ENCODE results near the gene MSX2.

Gene MSX2

DNA sequence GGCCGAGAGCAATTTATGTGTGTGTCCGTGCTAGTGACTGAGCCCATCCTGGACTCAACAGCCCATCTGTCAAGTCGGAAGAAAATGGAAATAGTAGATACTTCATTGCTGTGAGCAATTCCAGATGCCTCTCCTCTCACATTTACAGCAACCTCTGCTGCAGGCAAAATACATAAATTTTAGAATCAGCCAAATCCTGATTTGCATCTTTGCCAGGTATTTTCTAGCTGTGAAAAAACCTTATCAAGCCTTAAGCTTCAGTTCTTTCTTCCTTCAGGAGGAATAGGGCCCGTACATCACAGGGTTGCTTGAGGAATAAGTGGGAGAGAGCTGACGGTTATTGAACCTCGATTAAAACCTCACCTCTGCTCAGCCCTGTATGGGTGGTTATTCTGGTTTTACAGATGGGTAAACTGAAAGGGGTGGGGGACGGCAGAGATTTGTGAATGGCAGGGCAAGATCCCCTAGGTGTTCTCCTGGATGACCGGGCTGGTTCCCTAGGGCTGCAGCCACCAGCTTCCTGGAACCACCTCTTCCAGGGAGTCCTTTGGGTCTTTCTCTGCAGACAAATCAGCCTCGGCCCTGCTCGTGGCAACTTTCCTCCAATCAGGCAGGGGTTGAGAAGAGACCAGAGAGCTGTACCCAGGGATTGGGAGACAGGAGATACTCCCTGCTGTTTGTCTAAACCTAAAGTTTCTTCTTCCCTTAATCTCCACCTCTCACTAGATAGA, 5.3 kb upstream of the MSX2 start:
- no peak for DNase-seq (ENCODE audit: low spot score)

DNA sequence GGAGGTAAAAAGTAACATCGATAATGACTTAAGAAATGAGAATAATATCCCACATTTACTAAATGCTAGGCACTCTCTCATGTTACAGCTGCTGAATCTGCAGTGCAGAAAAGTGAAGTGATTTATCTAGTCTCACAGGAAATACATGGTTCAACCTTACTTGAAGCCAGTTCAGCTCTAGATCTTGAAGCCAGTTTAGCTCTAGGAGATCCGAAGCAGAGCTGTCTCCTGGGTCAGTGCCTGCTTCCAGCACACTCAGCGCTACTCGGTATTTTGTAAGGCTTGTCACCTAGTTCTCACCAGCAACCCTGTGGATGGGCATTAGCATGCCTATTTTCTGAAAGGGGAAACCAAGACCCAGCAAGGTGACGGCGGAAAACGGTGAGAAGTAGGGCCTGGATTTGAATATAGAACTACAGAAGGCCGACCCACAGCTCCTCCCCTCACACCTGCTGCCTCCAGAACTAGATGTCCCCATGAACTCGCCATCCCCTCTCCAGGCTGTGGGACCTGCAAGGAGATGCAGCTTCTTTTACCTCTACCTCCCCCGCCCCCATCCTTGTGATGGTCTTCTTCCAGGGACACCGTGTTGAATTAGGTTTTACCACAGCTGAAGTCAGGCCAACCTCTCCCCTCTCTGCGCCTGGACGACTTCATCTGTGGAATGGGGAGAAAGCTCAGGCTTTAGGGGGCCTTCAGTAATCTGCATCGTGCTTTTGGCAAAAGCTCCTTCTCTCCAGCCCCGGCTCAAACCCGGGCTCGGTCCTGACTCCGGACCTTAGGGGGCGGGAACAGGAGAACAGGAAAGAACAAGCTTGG, 4.4 kb upstream of the MSX2 start:
- no peak for DNase-seq (ENCODE audit: low spot score)

DNA sequence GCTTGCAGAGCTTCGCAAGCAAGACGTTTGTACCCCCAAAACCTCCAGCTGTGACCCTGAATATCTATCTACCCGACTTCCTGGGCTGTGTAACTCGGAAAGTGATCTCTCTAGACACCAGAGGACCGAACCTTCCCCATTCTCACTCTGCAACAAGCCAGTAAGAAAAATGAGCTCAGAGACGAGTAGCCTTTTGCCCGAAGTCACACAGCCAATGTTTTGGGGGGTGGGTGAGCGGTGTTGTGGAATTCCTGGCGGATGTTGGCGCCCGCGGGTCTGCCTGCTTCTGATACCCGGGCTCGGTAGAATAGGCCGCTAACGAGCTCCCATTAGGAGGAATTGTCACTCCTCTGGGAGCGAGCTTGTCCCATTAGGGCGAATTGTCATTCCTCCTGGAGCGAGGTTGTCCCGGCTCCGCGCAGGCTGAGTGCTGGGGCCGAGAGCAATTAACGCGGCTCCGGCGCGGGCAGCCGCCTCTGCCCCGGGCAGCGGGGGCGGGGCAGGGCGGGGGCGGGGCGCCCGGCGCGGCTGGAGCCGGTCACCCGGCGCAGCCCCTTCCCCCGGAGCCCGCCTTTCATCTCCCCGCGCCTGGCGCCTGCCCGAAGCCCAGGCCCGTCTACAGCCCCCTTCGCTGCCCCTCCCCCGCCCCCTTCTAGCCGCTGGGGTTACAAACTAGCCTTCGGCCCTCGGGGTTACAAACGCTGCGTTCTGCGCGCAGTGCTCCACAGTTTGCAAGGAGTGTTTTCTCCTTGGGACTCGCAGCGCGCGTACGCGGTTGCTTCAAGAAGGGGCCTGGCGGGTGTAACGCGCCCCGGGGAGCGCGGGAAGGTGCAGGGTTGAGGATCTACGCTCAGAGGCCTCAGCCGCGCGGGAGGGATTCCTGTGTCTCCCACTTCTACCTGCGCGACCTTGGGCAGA, 3.5 kb upstream of the MSX2 start:
- peak; percentile 36 for DNase-seq (ENCODE audit: low spot score)

DNA sequence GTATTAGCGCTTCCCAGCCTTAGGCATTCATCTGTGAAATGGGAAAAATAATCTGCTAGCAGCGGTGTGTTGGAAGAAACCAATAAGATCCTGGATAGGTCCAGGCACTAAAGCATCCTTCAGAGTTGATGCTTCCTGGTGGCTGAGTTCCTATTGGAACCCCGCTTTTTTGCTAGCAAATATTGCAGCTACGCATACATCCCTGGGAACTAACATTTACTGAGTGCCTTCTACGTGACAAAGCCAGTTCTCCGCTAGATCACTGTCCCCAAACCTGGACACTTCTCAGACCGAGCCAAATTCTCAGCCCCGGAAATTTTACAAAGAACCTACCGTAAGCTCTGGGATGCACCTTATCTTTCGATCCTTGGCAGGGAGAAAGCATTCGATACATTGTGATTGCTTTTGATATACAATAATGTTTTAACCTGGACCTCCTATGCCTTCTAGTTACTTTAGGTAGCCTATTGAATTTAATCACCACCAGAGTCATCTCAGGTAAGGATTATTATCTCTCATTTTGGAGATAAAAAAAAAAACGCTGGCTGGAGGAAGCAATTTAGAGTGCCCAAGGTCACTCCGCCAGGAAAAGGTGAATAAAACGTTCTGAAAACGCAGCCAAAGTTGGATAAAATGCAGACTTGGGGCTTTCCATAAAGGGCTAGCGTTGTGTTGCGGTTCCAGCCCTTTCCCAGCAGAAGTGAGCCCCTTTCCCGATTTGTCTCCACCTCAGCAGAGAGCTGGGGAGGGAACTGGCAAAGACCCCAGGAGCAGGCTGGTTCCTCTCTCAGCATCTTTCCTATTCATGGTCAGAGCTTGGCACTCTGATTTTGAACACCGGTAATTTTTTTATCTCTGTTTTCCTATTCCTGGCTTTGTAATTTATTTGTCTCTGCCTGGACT, 2.6 kb upstream of the MSX2 start:
- no peak for DNase-seq (ENCODE audit: low spot score)

DNA sequence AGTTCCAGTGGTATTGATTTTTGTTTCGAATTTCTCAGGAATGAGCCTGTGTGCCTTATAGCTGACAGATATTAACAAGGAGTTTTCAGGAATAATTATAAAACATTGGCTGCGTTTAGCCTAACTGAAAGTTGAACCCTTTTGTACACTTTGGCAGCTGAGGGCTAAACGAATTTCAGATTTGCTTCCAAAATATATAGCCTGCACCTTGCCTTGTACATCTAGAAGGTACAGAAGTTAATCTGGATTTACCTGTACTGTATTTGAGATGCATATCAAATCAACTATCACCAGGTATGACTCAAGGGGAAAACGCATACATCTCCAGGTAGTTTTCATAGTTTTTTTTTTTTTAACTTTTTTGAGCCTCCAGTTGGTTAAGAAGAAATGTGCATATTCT, 1.9 kb upstream of the MSX2 start:
- DNase-seq (ENCODE audit: low spot score): no peak

DNA sequence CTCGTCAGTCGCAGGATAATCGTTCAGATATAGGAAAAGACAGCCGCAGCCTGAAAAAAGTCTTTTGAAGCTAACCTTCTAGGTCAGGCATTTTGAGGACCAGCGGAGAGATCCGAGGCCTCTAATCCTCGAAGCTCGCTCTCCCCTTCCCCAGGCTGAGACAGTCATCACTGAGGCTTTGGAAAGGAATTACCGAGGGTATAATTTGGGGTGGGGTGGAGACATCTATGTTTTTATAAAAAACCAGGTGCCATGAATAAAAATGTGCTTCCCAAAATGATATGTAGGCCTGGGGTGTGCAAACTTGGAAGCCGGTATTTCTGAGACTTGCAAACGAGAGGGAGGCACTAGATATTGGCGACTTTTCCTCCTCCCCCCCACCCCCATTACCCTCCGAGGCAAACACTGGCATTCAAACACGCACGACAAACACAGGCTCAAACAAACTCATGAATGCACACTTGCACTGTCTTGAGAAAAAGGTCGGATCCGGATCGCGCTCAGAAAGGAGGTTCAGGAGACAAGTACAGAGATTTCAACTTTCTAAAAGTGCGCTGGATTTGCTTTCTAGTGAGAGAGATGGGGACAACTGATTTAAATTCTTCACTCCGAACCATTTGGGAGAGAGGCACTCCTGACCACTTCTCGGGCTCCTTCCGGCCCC, 935 bp upstream of the MSX2 start:
- DNase-seq (ENCODE audit: low spot score): peak; percentile 22

DNA sequence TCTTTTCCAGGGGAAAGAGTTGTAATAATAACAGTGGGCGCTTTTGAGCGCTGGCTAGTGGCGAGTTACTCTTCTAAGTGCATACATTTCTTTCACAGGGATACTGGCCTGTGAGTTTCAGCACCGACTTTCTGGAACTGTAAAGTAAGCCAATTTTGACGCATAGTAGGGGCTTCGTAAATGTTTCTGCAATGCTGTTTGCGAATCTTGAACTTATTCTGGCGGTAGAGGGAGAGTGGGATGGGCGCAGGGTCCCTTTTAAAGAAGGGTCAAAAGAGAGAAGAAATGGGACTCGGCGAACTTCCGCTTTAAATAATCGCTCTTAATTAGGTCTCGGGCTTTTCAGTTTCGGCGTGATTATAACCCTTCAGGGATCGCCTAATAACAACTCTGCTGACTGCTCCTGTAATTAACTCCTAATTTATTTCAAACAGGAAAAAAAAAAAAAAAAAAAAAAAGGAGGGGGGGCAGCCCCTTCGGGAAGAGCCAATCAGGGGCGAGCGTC, 351 bp upstream of the MSX2 start:
- DNase-seq (ENCODE audit: low spot score): peak; percentile 46

DNA sequence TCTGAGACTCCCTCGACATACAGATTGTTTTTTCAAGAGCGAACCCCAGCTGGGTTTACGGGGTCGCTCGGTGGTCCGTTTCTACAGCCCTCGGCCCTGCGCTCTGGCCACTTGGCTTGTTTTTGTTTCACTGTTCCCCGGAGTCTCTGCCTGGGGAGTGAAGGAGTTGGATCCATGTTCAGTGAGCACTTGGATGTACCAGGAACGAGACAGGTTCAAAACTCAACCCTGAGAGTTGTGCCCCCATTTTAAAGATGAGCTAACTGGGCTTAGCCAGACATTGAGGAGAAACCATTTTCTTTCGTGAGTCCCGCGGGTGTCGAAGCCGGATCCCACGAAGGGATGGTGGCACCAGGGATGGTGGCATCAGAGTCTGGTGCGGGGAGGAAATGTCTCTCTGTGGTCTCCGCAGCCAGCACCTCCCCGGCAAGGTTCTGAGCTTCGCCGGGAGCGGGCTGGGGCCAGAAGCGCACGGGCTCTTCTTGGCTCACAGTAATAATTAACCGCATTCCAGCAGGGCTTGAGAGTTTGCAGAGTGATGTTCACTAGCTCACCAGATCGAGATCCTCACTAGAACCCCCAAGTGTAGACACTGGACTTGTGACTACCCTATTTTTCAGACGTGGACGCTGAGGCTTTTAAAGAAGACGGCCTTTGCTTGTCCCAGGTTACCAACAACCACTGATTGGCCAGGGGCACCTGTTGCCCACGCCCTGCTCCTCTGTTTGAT, 1.0 kb downstream of the MSX2 start:
- DNase-seq (ENCODE audit: low spot score): no peak

DNA sequence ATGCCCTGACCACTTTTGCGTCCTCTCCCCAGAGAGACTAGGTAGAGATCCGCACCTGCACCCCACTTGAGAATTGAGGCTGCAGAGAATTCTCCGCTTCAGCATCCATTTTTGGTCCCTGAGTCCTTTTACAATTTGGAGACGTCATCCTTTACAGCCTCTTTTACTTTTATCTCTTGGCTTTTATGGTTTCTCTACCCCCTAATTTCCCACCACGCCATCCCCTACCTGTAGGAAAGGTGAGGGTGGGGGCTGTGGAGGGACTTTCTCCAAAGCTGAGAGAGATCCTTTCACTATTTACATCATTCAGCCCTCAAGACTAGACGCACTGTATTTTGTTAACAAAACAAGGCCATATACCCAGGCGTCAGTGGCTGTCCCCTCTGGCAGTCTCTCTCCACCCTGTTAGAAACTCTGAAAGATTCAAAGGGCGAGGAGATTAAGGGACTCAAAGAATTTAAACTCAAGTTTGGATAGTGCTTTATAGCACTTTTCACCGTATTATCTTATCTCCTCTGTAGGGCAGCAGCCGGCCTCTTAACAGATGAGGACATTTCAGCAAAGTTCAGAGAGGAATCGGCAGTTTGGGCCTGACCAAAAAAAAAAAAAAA, 1.7 kb downstream of the MSX2 start:
- DNase-seq (ENCODE audit: low spot score): no peak

DNA sequence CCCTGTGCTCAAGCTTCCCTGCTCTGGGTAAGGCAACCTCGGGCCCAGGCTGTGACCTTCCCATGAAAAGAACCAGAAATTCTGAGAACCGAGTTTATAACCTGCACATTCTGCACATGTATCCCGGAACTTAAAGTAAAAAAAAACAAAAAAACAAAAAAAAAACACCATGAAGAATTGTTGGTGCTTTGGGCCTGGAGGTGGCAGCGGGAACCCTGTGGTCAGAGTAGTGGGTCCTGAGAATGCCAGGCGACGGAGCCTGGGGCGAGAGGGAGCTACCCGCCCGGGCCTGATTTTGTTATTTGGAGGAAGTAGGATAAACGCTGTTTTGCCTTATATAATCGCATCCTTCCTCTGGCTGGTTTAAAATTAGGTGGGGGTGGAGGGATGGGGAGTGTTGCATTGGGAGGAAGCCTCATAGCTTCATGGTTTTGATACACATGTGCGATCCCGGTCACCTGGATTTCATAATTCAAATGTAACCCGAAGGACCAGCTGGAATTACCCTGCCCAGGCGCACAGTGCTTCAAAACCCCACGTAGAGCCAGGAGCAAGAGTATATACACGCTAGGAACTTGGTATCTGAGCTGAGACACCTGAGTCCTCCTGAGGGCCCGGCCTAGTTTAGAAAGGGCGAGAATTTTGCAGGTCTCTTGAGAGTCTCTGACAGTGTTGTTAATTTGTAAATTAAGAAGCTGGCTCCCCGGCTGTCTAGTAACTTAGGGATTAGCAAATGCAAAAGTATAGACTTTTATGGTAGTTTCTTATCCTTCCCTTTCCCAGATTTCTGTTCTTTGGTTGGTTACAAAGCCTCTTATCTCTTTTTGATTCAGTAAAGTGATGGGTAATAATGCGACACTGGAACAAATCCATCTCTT, 2.8 kb downstream of the MSX2 start:
- DNase-seq (ENCODE audit: low spot score): no peak

DNA sequence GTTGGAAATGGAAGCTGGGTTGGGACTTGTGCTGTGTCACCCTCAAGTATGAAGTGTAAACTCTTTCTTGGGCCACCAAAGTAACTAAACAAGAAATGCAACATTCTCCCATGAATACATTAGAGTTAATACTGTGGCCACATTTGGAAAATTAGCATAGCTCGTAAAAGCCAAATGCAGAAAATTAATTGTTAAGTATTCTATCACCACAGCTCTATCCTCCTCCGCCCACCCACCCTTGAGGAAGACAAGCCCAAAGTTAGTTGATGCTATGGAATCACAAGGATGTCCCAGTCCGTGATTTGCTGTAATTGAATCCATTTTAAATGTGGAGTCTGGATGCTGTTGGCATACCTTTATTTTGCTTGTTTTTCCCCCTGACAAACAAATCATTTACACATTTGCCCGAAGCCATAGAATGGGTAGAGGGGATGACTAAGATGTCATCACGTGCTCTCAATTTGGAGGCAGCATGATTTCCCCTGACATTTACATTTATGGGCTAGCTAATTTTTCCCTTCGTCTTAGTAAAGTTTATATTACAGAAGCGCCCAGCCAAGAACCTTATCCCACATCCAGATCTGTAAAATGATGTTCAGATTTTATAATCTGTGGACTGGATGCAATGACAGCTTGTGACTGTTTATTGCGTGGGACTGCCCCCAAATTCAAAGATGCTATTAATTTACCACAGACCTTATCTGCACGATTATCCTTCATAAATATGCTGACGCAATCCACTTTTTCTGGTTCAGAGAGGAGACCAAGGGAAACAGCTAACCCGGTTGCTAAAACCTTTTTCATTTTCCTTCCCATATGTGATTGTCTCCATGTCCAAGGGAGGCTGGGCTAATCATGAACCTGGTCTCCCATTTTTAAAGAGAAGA, 3.7 kb downstream of the MSX2 start:
- no peak for DNase-seq (ENCODE audit: low spot score)

DNA sequence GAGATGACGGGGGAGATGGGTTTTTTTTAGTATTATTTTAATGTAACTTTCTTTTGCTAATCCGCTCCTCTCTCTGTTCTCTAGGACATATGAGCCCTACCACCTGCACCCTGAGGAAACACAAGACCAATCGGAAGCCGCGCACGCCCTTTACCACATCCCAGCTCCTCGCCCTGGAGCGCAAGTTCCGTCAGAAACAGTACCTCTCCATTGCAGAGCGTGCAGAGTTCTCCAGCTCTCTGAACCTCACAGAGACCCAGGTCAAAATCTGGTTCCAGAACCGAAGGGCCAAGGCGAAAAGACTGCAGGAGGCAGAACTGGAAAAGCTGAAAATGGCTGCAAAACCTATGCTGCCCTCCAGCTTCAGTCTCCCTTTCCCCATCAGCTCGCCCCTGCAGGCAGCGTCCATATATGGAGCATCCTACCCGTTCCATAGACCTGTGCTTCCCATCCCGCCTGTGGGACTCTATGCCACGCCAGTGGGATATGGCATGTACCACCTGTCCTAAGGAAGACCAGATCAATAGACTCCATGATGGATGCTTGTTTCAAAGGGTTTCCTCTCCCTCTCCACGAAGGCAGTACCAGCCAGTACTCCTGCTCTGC, 4.8 kb downstream of the MSX2 start:
- no peak for DNase-seq (ENCODE audit: low spot score)

DNA sequence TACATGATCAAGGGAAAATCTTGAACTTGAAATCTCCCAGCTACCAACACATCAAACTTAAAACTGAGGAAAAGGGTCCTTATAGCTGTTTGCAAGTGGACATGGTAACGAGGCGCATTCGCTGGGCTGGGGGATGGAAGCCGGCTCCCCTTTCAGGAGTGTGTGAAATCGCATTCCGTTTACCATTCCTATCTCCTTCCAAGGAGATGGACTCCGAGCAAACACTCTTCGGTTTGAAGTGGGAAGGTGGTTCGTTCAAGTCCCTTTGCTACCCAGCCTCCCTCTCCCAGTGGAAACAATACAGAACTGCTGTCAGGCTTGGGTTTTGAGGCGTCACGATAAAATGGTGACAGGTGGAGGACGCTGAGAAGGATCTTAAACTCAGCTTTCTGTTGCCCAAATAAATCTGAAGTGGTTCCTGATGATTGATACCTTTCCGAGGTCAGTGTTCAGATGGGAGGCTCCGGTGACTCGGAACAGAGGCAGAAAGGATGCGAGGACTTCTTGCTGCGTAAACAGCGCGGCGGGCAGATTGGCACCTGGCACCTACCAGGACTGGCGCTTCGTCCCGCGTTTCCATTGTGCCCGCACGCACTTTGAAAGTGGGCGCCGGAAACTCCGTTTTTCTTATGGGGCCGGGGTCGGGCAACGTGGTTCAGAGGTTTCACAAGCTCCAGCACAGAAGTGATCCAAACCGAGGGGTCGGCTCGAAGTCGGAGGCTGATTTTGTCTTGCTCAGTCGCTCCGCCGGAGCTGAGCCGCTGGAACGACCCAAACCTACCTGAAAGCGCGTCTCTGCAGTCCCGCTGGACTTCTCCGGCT, 7.0 kb downstream of the MSX2 start:
- DNase-seq (ENCODE audit: low spot score): peak; percentile 12

DNA sequence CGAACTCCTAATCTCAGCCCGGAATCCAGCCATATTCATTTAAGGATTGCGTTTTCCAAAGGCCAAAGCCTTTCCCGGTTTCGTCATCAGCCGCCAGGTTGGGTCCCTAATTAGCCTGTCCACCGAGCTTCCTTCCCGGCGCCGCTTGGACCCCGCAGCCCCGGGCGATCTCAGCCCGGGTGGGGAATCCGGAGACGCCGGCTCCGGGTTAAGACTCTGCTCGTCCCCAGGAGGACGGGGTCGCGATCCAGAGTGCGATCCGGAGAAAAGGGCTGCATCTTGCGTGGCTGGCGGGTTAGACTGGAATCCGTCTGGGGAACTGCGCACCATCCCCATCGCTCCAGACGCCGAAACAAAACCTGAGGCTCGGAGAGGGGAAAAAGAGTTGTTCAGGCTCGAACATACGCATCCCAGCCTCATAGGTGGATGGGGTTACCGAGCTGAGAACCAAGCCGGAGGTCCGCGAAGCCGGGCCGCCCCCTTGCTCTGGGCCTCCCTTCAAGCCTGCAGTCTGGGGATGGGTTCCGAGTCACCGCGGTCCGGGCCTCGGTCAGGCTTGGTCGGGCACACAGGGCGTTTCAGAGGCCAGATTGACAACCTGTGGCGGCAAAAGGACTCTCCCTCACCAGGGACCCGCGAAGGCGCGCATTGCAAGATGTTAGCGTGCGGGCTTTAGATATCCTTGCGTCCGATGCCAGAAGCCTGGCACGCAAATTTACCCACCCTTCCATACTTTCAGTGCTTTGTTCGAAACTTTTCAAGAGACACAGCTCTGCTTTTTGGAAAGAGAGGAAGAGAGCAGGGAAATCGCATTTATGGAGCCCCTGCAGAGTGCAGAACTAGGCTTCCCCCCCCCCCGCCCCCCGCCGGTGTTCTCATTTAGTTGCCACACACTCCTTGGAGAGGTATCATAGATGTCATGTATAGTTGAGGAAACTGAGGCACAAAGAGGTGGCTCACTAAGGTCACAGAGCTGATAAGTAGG, 7.9 kb downstream of the MSX2 start:
- DNase-seq (ENCODE audit: low spot score): peak; percentile 12

All from cerebellar cortex (tissue), 1 donor.